Peyer's patch (tissue), 4 donors: Measurements from ENCODE around the gene ZNF618.

ENCODE experiments used
- POLR2A ChIP-seq, 2 donors: fragments of 450-650 bp; IDR thresholded peaks; one replicate each; pipeline ENCODE4 v1.5.1; 2017; ENCODE audit warnings: antibody characterized with exemption in 2 of 2, mild to moderate bottlenecking in 2 of 2, moderate library complexity in 2 of 2
- TF ChIP-seq, protein P1 (sequence below), 6 experiments: fragments of 450-650 bp in 4 of 6; fragments of 200-600 bp in 2 of 6; sonication (generic) in 1 of 6; IDR thresholded peaks; one replicate each; pipeline ENCODE4 v1.5.1; 2017 to 2019; ENCODE audit warnings: antibody characterized with exemption in 6 of 6, mild to moderate bottlenecking in 3 of 6, moderate library complexity in 1 of 6

DNA sequence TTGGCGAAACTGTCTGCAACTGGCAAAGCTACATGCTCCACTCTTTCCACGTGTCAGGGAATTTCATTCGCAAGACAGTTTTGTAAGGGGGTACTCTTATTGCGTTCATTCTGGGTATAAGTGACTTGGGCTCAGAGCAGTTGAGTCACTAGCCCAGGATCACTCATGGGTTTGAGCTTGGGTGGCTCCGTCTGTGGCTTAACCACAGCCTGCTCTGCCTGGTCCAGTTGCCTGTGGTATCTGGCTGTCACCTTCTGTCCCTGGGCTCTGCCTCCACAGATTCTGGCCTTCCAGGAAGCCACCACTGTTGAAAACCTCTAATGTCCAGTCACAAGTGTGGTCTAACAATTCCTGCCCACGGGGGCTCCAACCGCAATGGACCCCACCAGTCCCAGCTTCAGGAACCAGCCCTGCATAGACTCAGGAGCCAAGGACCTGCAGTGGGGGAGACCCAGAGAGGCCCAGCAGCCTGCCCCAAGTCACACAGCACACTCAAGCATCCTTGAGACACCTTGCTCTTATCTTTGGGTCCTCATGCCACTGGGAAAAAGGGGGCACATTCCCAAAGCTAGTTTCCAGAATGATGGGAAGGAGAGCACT, 212.6 kb downstream of the ZNF618 start:
- TF ChIP-seq, protein P1, sequence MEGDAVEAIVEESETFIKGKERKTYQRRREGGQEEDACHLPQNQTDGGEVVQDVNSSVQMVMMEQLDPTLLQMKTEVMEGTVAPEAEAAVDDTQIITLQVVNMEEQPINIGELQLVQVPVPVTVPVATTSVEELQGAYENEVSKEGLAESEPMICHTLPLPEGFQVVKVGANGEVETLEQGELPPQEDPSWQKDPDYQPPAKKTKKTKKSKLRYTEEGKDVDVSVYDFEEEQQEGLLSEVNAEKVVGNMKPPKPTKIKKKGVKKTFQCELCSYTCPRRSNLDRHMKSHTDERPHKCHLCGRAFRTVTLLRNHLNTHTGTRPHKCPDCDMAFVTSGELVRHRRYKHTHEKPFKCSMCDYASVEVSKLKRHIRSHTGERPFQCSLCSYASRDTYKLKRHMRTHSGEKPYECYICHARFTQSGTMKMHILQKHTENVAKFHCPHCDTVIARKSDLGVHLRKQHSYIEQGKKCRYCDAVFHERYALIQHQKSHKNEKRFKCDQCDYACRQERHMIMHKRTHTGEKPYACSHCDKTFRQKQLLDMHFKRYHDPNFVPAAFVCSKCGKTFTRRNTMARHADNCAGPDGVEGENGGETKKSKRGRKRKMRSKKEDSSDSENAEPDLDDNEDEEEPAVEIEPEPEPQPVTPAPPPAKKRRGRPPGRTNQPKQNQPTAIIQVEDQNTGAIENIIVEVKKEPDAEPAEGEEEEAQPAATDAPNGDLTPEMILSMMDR (IDR thresholded peaks at IDR 0.05) = no peak
- TF ChIP-seq POLR2A (IDR thresholded peaks at IDR 0.05) = no peak
